22Rv1 (cell line): ENCODE results near the gene RNF126.

Experiments
- ZFX ChIP-seq: fragments of 450-650 bp; IDR thresholded peaks from 2 replicates; pipeline ENCODE4 v1.6.1; 2017; ENCODE audit warnings: antibody characterized with exemption, borderline replicate concordance
- TF ChIP-seq, protein P1 (sequence below): fragments of 450-650 bp; IDR thresholded peaks from 2 replicates; pipeline ENCODE4 v1.5.1; 2017; ENCODE audit warnings: mild to moderate bottlenecking

DNA sequence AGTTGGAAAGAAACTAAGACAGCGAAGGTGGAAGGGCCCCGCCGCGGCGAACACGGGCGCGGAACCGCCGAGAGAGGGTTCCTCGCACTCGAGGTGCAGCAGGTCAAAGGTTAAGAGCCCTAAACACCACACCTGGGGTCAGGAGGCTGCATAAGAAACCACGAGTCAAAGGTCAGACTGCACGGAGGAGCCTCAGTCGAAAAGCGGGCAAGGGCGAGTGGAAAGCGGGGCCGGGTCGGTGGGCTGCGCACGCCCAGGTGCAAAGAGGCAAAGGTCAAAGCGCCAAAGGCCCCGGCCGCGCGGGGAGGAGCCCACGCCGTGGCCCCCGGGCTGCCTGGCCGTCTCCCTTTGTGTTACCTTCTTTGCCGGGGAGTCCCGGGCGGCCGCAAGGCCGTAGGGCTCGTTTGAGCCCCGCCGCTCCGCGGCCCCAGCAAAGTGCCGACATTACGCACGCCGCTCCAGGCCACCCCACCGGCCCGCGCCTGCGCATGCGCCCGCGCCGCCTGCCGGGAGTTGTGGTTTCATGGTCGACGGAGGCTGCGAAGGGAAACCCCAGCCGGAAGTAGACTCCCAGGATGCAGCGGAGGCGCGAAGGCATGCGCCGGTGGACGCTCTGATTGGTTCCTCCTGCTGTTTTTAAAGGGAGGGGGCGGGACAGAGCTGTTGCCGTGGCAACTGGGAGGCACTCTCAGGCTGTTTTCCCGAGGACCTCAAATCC, 29.8 kb downstream of the RNF126 start, which contains the start of gene POLRMT:
- TF ChIP-seq, protein P1, sequence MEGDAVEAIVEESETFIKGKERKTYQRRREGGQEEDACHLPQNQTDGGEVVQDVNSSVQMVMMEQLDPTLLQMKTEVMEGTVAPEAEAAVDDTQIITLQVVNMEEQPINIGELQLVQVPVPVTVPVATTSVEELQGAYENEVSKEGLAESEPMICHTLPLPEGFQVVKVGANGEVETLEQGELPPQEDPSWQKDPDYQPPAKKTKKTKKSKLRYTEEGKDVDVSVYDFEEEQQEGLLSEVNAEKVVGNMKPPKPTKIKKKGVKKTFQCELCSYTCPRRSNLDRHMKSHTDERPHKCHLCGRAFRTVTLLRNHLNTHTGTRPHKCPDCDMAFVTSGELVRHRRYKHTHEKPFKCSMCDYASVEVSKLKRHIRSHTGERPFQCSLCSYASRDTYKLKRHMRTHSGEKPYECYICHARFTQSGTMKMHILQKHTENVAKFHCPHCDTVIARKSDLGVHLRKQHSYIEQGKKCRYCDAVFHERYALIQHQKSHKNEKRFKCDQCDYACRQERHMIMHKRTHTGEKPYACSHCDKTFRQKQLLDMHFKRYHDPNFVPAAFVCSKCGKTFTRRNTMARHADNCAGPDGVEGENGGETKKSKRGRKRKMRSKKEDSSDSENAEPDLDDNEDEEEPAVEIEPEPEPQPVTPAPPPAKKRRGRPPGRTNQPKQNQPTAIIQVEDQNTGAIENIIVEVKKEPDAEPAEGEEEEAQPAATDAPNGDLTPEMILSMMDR: no peak
- no peak for TF ChIP-seq ZFX
